Right renal pelvis (tissue), 4 donors: ENCODE data around the gene ZFYVE9. TPM values are rescaled to one million over a fixed set of nuclear protein-coding genes. Genes with fewer than 3 reads are reported as not detected.
A peak's percentile ranks its signal among the peaks of the same experiment; 100 is the strongest.
"Not testable (repeated sequence)": the region's sequence is repeated elsewhere in the genome, so short reads cannot be mapped to it uniquely, and the experiment has no call there.

Experiments used
- DNase-seq, 4 donors: peaks; one replicate each; pipeline ENCODE4 v3.0.0-alpha.2; 2013; ENCODE audit warnings: low read depth in 4 of 4, low spot score in 3 of 4, missing footprints in 1 of 4
- polyA plus RNA-seq, 4 donors: library from polyadenylated mRNA; unstranded; fragments of 120-200 nt; gene quantifications; one replicate each; pipeline ENCODE4 v1.2.1, GENCODE V29; 2013; ENCODE audit not compliant: insufficient read length in 4 of 4

Gene ZFYVE9
- polyA plus RNA-seq, 4 donors = 31.1 to 39.3 (median 38.3) TPM

DNA sequence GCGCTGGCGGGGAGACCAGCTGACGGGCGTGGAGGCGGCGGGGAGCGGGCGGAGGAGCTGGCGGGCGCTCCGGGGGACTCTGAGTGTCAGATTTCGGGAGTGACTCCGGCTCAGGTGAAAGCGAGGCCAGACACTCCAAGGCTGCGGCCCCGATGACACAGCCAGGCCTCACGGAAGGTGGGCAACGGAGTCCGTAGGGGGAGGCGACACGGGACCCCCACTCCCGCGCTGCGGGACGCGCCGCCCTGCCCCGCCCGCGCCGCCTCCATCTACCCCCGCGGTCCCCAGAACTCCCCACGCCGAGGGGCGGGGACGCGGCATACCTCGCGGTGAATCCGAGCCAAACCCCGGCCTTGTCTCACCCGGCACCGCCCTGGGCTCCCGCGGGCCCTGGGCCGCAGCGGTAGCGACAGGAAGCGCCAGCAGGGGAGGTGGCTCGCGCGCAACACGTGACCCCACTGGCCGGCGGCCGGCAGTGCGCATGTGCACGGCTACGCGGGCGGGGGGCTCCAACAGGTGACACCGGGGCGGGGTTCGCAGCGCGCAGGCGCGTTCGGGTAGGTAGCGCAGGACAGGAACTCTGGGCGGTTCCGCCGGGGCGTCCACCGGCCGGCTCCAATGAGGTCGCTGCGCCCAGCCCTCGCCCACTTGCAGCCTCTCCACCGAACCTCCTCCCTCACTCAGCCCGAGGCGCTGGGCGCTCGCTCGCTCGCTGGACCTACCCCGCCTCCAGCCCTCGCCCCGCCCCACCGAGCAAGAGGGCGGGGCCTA, 224.0 kb downstream of the ZFYVE9 start, which contains the start of gene CC2D1B:
TSS of gene CC2D1B (minus strand) at position 460 of the 771 bp plus-strand sequence. CDS start 1,585 bp downstream, outside the sequence.
- peak; percentile 93 to 95 (median 94) for DNase-seq

GRCh38 chr1:52366517-52366827, 224.6 kb downstream of the ZFYVE9 start:
- DNase-seq = no peak

- no peak for DNase-seq
Measured at GRCh38 chr1:52367272-52367671, 225.4 kb downstream of the ZFYVE9 start.

GRCh38 chr1:52368383-52369172, 226.7 kb downstream of the ZFYVE9 start:
- peak in 2 of 4 donors; percentile 31 to 43 for DNase-seq

- DNase-seq = not testable (repeated sequence)
Measured at GRCh38 chr1:52369851-52370250, 228.0 kb downstream of the ZFYVE9 start.

- no peak for DNase-seq
Measured at GRCh38 chr1:52385376-52385775, 243.5 kb downstream of the ZFYVE9 start.

DNA sequence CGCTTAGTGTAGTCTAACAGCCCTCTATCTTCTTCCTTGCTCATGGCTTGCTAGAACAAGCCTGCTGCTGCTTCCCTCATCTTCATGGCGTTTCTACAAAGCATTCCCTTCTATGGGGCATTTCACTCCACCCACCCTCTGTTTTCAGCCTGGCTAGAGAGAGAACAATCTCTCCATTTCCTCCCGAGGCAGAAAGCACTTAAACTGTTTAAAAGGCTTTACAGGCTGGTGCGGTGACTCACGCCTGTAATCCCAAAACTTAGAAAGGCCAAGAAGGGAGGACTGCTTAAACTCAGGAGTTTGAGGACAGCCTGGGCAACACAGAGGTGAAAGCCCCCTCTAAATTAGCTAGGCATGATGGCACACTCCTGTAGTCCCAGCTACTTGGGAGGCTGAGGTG, 244.6 kb downstream of the ZFYVE9 start:
- no peak for DNase-seq

- no peak for DNase-seq
Measured at GRCh38 chr1:52393174-52393573, 251.3 kb downstream of the ZFYVE9 start.

Other genes starting within 250 kb of the ZFYVE9 start
- 1 to 10 TPM; 4.4 to 5.7 (median 4.8) TPM for gene RAB3B, start 151.4 kb upstream of the ZFYVE9 start, polyA plus RNA-seq
- 1 to 10 TPM; 5.9 to 6.8 (median 6.6) TPM for gene KTI12, start 108.3 kb upstream of the ZFYVE9 start, polyA plus RNA-seq
- gene TXNDC12, start 86.9 kb upstream of the ZFYVE9 start, polyA plus RNA-seq = 10 to 100 TPM; 63.1 to 83.4 (median 69.9) TPM
- 10 to 100 TPM; 76.5 to 90.9 (median 86.9) TPM for gene BTF3L4, start 85.8 kb upstream of the ZFYVE9 start, polyA plus RNA-seq
- 10 to 100 TPM; 29.8 to 35.5 (median 31.7) TPM for gene CC2D1B, start 224.1 kb downstream of the ZFYVE9 start, polyA plus RNA-seq